ENCODE measurements around the gene KIRREL3. TPM values are rescaled to one million over a fixed set of nuclear protein-coding genes. Genes with fewer than 3 reads are reported as not detected.

The KIRREL3 gene
- total RNA-seq, 3 donors from 2014 or later, result 0.32 to 0.33 TPM; not detected in 1

GRCh38 chr11:126951465-126951864 is 49.1 kb downstream of the KIRREL3 start:
- Histone ChIP-seq H3K9me3 (no peaks in the 10 kb centered on the region), H3K36me3 (no peaks in the 10 kb centered on the region), H3K4me3 (no peak overlapping the region), H3K27me3 (no peaks in the 10 kb centered on the region), H3K27ac (no peak overlapping the region), H3K4me1 (no peaks in the 10 kb centered on the region)
- TF ChIP-seq POLR2A (IDR thresholded peaks at IDR 0.05), result no peak
- no peak for TF ChIP-seq CTCF (IDR thresholded peaks at IDR 0.05)
- no peak for TF ChIP-seq POLR2AphosphoS5 (IDR thresholded peaks at IDR 0.05)
- intact Hi-C loops (cut with DNase I; ENCODE audit: low total_unique reads), result no loop called here
- no peak for DNase-seq (ENCODE audit: low spot score in 2 of 2)

- Histone ChIP-seq H3K27me3 (no peaks in the 10 kb centered on the region), H3K36me3 (no peaks in the 10 kb centered on the region), H3K4me1 (no peaks in the 10 kb centered on the region), H3K9me3 (no peaks in the 10 kb centered on the region), H3K27ac (no peak overlapping the region), H3K4me3 (no peak overlapping the region)
- no peak for DNase-seq (ENCODE audit: low spot score in 2 of 2)
- TF ChIP-seq CTCF (IDR thresholded peaks at IDR 0.05), result no peak
- intact Hi-C loops (cut with DNase I; ENCODE audit: low total_unique reads), result no loop called here
Observed at GRCh38 chr11:126949066-126949891, 51.3 kb downstream of the KIRREL3 start.

DNA sequence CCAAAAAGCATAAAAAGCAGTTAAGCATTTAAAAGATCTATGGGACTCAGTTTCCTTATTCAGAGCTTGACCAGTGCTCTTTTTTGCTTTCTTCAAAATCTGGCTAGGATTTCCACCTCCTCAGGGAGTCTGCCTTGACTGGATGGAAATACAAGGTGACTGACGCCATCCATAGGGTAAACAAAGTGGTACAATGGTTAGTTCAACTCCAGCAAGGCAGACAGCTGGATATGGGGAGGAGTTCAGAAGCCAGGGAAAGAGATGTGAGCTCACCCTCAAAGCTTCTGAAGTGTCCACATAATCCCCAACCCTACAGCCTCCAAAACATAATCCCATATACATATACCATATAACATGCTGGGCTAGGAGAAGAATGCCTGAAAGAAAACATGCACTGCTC is 52.0 kb downstream of the KIRREL3 start:
- intact Hi-C loops (cut with DNase I; ENCODE audit: low total_unique reads), result no loop called here
- H3K27ac ChIP-seq, result no peak overlapping the region
- H3K27me3 ChIP-seq, result no peaks in the 10 kb centered on the region
- no peak overlapping the region for H3K4me3 ChIP-seq
- no peak for DNase-seq (ENCODE audit: low spot score in 2 of 2)
- H3K36me3 ChIP-seq, result no peaks in the 10 kb centered on the region
- TF ChIP-seq POLR2A (IDR thresholded peaks at IDR 0.05), result no peak
- no peak for TF ChIP-seq CTCF (IDR thresholded peaks at IDR 0.05)
- TF ChIP-seq POLR2AphosphoS5 (IDR thresholded peaks at IDR 0.05), result no peak
- H3K9me3 ChIP-seq, result no peaks in the 10 kb centered on the region
- no peaks in the 10 kb centered on the region for H3K4me1 ChIP-seq

GRCh38 chr11:126945319-126945718 is 55.3 kb downstream of the KIRREL3 start:
- DNase-seq (ENCODE audit: low spot score in 2 of 2), result no peak
- no peaks in the 10 kb centered on the region for H3K4me1 ChIP-seq
- no peaks in the 10 kb centered on the region for H3K9me3 ChIP-seq
- intact Hi-C loops (cut with DNase I; ENCODE audit: low total_unique reads), result no loop called here
- no peak overlapping the region for H3K27ac ChIP-seq
- no peak for TF ChIP-seq POLR2A (IDR thresholded peaks at IDR 0.05)
- TF ChIP-seq CTCF (IDR thresholded peaks at IDR 0.05), result no peak
- TF ChIP-seq POLR2AphosphoS5 (IDR thresholded peaks at IDR 0.05), result no peak
- H3K4me3 ChIP-seq, result no peak overlapping the region
- no peaks in the 10 kb centered on the region for H3K27me3 ChIP-seq
- no peaks in the 10 kb centered on the region for H3K36me3 ChIP-seq

DNA sequence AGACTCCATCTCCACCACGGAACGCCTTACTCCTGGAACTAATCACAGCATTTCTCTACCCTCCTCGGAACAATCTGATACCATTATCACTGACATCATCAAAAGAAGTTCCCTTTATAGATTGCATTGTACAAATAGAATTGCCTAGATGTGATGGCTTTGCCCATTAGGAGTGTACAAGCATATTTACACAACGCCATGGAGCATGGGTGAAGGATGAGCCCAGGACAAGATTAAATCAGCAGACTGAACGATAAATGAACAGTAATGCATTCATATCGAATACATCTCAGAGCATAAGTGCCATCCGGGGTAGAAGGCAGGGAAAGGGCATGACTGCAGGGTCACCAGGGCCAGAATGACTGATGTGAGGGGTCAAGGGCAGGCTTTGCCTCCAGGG is 57.3 kb downstream of the KIRREL3 start:
- H3K9me3 ChIP-seq, result no peaks in the 10 kb centered on the region
- no peaks in the 10 kb centered on the region for H3K36me3 ChIP-seq
- no peaks in the 10 kb centered on the region for H3K27me3 ChIP-seq
- no peak overlapping the region for H3K27ac ChIP-seq
- intact Hi-C loops (cut with DNase I; ENCODE audit: low total_unique reads), result no loop called here
- no peaks in the 10 kb centered on the region for H3K4me1 ChIP-seq
- DNase-seq (ENCODE audit: low spot score in 2 of 2), result no peak
- TF ChIP-seq POLR2A (IDR thresholded peaks at IDR 0.05) (no peak), CTCF (IDR thresholded peaks at IDR 0.05) (no peak), POLR2AphosphoS5 (IDR thresholded peaks at IDR 0.05) (no peak)
- no peak overlapping the region for H3K4me3 ChIP-seq
